Fibroblast of gingiva (primary cell): ENCODE results near the gene ZXDC.

Experiments
- DNase-seq: peaks from one replicate; pipeline ENCODE4 v3.0.0-alpha.2; 2011; ENCODE audit warnings: low read depth

Gene ZXDC

DNA sequence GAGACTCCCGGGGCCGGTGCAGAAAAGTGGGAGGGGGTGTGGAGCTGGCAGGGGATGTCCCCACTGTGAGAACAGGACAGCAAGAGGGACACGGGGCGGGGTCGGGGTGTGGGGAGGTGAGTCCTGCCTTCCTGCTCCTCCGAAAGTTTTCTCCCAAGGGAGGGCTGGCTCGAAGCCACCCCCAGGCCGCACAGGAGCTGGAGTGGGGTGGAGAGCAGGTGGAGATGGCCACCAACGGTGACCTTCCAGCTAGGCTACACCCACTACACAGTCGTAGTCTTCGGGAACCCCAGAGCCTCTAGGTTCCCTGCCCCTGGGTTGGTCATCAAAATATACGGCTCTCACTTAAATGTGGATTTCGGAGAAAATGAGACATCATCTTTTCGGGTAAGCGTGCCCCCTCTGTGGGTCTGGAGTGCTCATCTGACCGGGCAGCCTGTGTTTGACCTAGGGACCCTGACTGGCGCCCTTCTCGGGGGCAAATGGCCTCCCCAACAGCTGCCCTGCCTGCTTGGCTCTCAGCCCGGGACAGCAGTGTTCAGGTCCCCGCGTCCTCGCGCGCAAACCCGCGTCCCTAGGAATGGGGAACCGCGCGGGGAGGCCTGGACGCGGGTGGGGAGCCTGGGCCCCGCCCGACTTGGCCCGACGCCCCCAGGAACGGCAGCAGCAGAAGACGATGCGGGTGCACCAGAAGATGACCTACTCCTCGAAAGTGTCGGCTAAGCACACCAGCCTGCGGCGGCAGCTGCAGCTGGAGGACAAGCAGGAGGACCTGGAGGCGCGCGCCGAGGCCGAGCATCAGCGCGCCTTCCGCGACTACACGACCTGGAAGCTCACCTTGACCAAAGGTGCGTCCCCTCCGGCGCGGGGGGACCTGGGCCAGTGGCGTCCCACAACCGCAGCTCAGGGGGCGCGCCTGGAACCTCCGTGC lies 59.8 kb downstream of the ZXDC start:
- DNase-seq = no peak

GRCh38 chr3:126414961-126415660 lies 60.6 kb downstream of the ZXDC start:
- DNase-seq = no peak

DNA sequence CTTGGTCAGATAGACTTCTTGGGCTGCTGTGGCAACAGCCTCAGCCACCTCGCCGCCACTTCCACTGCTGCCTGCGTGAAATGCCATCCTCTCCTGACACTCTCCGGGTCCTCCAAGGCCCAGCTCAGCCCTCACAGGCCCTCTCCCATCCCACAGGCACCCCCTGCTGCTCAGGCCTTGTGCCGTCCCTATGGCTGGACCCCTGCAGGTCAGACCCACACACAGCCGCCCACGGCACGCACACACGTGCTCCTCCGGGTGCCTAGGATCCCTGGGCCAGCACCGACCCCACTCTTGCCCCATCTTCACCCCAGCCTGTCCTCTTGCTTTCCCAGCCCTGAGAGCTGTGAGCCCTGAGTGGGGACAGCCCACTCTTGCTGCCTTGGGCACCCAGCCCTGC lies 61.3 kb downstream of the ZXDC start:
- no peak for DNase-seq

DNA sequence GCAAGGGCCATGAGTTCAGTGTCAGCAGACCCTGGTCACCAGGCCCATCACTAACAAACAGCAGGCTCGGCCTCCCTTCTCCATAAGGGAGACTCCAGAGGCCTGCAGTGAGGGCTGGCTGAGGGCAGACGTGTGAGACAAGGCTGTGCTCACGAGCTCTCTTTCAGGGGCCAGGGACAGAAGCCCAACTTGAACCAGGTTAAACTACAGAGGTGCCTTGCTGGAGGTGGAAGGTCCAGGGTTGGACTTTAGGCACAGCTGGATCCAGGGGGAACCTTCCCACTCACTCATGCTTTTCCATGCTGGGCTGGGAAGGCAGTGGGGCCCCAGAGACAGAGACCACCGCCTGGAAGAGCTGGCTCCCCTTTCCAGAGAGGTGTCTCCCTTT lies 62.0 kb downstream of the ZXDC start:
- DNase-seq = no peak

DNA sequence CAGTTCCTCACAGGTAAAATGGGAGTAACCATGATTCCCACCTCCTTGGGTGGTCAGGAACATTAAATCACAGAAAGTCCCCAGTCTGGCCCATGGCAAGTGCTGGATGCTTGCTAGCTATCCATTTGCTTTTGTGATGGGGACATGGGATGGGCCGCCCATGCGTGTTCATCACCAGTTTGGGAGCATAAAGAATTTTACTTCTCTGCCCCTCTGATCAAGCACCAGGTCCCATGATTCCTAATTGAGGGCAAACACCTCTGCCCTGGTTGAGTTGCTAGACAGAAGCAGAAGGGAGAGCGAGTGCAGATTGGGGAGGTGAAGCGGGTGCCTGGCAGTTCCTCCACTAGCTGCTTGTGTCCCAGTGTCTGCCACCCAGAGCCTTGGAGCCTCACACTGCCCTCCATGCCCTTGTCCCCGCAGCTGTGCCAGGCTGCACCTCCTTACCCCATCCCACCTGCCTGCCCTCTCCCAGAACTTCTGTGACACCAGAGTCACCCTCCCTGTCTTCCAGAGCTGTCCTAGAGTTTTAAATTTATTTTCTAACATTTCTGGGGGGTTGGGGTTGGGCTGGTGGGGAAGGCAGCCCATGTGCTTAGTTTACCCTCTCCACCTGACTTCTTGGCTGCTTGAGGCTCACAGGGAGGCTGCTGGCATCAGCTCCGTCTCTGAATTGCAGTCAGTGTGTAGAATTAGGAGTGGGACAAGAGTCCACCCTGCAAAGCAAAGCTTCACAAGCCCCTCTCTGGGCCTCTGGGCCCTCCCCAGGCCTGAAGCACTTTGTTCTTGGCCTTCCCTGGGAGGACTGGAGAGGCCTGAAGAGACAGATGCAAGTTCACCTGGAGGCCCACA lies 62.6 kb downstream of the ZXDC start:
- DNase-seq = no peak

DNA sequence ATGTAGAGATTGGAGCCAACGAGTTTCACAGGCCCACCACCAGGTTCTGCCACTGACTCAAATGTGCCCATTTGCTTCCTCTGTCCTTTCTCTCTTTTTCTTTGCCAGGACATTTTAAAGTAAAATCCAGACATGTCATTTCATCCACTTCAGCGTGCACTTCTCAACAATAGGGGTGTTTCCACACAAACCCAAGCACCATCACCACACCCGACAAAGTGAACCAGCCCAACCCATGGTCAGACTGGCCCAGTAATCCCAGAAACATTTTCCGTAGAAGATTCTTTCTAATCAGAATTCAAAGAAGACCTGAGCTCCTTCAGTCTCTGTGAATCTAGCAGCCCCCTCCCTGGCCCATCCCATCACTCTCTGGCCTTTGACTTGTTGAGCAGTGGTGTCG lies 67.6 kb downstream of the ZXDC start:
- no peak for DNase-seq

DNA sequence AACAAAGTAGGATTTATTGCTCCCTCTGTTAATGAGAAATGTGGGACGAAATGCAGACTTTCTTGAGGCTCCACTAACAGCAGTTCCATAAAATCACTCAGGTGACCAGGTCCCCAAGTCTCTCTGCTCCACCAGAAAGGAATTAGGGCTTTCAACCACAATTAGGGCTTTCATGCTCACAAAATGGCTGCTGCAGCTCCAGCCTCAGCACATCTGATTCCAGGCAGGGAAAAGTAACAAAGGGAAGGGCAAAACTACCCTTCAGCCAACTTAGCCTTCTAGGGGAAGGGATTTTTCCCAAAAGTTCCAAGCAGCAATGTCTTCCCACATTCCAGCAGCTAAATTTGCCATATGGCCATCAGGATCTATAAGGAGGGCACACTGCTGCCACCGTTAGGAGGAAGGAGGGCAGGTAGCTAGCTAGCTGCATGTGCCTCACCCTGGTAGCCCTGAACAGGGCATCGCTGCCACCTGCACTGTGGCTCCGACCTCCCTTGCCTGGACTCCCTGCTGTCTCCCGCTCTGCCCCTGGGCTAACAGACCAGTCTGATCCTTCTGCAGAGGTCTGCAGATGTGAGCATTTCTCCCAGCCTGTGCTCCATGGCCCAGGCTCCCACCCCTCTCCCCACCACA lies 68.2 kb downstream of the ZXDC start:
- no peak for DNase-seq

GRCh38 chr3:126406389-126407296 lies 69.0 kb downstream of the ZXDC start:
- DNase-seq = no peak

GRCh38 chr3:126402666-126403302 lies 72.9 kb downstream of the ZXDC start:
- no peak for DNase-seq

DNA sequence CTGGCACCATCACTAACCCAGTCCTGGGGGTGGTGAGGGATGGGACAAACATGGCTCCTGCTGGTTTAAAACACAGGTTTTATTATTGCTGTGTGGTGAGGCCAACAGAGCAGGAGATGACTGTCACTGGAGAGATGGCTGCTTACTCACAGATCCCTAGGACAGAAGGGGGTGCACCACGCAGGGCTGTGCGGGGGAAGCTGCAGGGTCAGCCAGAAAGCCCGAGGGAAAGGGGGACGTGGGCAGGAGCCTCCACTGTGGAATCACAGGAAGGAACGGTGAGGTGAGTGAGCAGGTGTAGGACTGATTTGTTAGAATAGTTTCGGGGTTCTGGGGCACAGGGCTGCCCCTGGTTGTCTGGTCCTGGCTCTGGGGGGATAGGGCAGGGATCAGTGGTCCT lies 73.5 kb downstream of the ZXDC start:
- no peak for DNase-seq

DNA sequence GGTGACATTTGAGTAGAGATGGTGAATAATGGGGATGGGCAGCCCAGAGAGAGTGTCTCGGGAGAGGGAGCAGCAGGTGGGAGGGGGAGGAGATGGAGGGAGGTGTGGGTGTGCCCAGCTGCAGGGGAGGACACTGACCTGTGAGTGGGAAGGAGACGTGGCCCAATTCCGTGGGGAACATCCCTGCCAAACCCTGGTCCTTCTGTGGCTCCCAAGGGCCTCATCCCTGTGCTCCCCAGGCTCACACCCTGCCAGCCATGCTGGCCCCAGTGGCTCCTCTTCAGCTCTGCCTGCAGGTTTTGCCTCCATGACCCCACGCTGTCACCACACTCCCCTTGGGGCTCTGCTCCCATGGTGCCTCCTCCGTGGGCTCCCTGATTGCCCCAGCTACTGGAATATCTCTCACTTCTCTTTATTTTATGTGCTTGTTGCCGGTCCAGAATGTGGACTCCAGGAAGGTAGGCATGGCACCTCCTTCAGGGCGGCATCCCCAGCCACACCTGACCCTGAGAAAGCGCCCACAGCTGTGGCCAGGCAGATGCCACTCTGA lies 74.0 kb downstream of the ZXDC start:
- DNase-seq = no peak

DNA sequence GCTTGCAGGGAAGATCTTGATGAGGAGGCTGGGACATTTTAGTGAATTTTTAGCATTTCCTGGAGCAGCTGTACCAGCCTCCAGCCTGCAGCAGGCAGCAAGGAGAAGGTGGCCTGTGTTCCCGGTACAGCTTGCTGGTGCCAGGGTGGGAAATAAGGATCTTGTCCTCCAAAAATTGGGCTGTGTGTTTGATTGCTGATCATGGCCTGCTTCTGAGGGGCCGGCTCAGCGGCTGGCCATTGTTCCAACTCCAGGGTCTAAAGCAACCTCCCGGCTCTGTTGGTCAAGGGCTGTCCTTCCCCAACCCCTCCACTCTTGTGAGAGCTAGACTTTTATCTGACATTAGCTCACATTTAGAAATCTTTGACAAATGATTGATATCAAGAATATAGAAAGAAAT lies 75.9 kb downstream of the ZXDC start:
- no peak for DNase-seq

- no peak for DNase-seq
Measured at GRCh38 chr3:126399351-126399735, 76.3 kb downstream of the ZXDC start.

- no peak for DNase-seq
Measured at GRCh38 chr3:126398423-126399350, 77.0 kb downstream of the ZXDC start.

DNA sequence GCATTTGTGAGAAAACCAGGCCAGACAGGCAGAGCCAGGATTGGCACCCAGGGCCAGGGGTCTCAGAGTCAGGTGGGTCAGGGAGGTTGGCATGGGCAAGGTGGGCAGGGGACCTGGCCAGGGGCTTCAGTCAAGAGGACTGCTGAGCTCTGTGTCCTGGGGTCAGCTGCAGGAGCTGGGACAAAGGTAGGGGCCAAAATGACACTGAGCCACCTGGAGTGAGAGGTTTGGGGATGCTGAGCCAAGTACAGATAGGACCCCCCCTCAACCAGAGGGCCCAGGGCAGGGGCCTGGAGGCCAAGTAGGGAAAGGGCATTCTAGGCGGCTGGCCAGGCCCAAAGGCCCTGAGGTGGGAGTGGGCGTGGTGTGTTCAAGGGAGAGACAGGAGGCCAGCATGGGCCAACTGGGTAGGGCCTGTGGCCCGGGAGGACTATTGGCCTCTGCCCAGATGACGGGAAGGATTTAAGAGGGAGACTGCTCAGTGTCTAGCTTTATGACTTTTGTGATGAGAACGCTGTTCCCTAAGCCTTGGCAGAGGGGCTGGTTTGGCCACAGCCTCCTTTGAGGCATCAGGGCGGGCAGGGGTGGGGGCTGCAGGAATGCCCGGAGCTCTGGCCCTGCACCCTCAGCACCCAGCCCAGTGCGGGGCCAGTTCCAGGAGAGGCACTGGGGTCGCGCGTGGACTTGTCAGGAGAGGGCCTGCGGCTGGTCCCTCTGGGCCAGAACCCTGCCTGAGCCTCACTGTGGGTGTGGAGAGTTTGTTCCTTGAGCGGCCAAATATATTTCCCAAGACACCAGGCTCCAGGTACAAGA lies 77.9 kb downstream of the ZXDC start:
- DNase-seq = no peak

DNA sequence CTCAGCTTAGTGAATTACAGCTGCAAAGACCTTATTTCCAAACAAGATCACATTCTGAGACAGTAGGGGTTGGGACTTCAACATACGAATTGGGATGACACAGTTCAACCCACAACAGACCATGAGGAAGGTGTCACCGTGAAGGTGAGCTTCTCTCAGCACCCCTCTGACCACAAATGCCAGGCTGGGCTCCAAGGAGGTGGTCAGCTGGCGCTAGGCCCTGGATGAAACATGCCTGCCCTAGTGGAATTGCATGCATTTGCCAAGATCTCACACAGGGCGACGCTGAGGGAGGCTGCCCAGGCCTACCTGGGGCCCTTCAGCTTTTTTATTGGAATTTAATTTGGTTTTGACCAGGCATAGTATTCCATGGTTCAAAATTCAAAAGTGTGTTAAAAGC lies 79.2 kb downstream of the ZXDC start:
- DNase-seq = no peak

GRCh38 chr3:126395846-126396513 lies 79.7 kb downstream of the ZXDC start:
- DNase-seq = no peak

DNA sequence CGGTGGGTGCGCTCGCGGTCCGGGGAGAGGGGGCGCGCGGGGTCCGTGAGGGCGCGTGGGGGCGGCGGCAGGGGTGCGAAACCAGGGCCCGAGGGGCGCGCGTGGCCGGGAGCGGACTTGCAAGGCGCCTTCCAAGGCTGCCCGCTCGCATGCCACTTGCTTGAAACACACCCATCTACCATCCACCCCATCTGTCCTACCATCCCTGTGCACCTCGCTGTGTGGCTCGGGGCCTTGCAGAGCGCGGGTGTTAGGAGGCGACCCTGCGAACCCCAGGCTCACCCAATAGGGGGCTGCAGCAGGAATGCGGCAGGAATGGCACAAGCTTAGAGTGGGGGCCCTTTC lies 80.7 kb downstream of the ZXDC start:
- no peak for DNase-seq
